MCF 10A (cell line): ENCODE measurements around the gene COL4A1. TPM values are rescaled to one million over a fixed set of nuclear protein-coding genes. Genes with fewer than 3 reads are reported as not detected.

Experiments used
- BruUV-seq: library from RNA; stranded (reverse); fragments of 400-500 nt; replicated peaks from 2 replicates; lab custom pipeline; 2021; lab: Mats Ljungman, UMichigan
- CTCF ChIA-PET: fragments of 300-600 bp; sonication (Branson Sonifier 250); formaldehyde crosslinking; extraction: SDS; loops from one replicate; lab custom pipeline; 2021; ENCODE audit warnings: antibody characterized with exemption, inconsistent platforms; lab: Yijun Ruan, JAX
- POLR2A ChIA-PET: fragments of 300-600, 350-650 bp; sonication (Branson Sonifier 250); formaldehyde crosslinking; extraction: SDS; loops from one replicate; lab custom pipeline; 2020; ENCODE audit warnings: antibody characterized with exemption, inconsistent platforms; lab: Yijun Ruan, JAX
- DNase-seq: peaks from one replicate; pipeline ENCODE4 v3.0.0-alpha.2; 2018; ENCODE audit not compliant: unreplicated experiment
- H3K27ac Mint-ChIP-seq: one replicate; pipeline ENCODE4 v1.8.0; 2022; ENCODE audit warnings: mild to moderate bottlenecking, low read depth, mixed read lengths; ENCODE audit not compliant: unreplicated experiment
- H3K27me3 Mint-ChIP-seq: one replicate; pipeline ENCODE4 v1.8.0; 2022; ENCODE audit warnings: mixed read lengths; ENCODE audit not compliant: insufficient read depth, unreplicated experiment
- H3K36me3 Mint-ChIP-seq: one replicate; pipeline ENCODE4 v1.8.0; 2022; ENCODE audit warnings: mild to moderate bottlenecking, moderate library complexity, mixed read lengths; ENCODE audit not compliant: insufficient read depth, unreplicated experiment
- H3K4me1 Mint-ChIP-seq: one replicate; pipeline ENCODE4 v1.8.0; 2022; ENCODE audit warnings: mixed read lengths; ENCODE audit not compliant: insufficient read depth, unreplicated experiment
- H3K4me3 Mint-ChIP-seq: one replicate; pipeline ENCODE4 v1.8.0; 2022; ENCODE audit warnings: mild to moderate bottlenecking, moderate library complexity, mixed read lengths; ENCODE audit not compliant: unreplicated experiment
- H3K9me3 Mint-ChIP-seq: one replicate; pipeline ENCODE4 v1.8.0; 2022; ENCODE audit warnings: mixed read lengths; ENCODE audit not compliant: unreplicated experiment
- intact Hi-C: fragments of 100-400 bp; cut with micrococcal nuclease; formaldehyde crosslinking; loops from 2 replicates; pipeline ENCODE4 v1.14.1; 2022
- total RNA-seq: library from RNA; stranded (reverse); gene quantifications from 2 replicates; pipeline ENCODE4 v1.2.3, GENCODE V29; 2022
- TF ChIP-seq, protein P1 (sequence below): fragments of 200-600 bp; IDR thresholded peaks from one replicate; pipeline ENCODE4 v1.8.0; 2022; ENCODE audit warnings: antibody characterized with exemption, mild to moderate bottlenecking; ENCODE audit not compliant: unreplicated experiment

The COL4A1 gene
- total RNA-seq, 1 experiment from 2014 or later: 42.1 TPM

DNA sequence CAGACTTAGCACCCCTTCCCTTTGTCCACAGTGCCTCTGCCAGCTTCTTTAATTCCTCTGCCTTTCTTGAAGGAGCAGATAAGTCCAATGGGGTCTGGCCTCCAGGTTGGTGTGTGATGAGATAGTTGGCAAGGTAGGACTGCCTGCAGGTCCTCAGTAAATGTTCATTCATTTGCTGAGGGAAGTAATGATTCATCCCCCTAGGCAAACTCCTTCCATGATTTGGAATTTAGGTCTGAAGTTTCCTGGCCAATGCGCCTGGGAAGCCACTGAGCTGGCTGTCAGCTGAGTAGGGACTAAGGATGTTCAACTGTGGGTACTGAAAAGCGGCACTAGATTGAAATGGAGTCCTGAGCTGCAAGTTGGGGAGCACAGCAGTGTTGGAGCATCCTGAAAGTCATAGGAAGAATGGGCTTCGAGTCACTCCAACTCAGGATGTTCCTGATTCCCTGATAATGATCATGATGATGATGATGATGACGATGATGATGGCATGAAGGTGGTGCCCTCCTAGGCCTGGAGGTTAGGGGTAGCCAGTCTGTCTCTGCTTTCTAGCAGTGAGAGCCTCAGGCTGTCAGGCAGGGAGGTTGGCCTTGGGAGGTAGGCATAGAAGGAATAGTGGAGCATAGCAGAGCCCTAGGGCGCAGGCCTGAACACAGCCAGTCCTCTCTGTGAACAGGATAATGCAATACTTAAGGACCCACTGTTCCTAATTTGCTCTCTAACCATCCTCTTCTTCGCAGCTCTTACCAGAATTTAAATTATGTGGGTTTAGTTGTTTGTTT is 44.9 kb upstream of the COL4A1 start:
- H3K4me1 Mint-ChIP-seq: peaks cover 44% of the 10 kb centered on the region

DNA sequence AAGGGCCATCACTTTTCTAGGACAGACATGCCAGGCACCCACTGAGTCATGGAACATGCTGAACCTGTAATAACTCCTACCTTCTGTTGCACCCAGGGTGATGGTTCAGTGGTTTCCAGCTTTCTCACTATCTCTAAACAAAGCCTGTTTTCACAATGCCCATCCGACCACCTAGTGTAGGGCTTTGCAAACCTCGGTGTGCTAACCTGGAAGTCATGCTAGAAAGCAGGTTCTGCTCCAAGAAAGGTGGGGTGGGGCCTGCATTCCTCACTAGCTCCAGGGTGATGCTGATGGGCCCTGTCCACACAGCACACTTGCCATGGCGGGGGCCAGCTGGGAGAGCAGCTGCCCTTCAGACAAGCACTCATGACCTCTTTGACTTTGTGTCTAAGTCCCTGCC is 43.6 kb upstream of the COL4A1 start:
- H3K36me3 Mint-ChIP-seq: no peaks in the 10 kb centered on the region
- intact Hi-C loops: no loop called here
- BruUV-seq: no TSS peak
- peaks cover 47% of the 10 kb centered on the region for H3K4me1 Mint-ChIP-seq
- ChIA-PET CTCF (no interaction called here), POLR2A (no interaction called here)
- H3K9me3 Mint-ChIP-seq: no peaks in the 10 kb centered on the region
- DNase-seq: no peak
- no peak overlapping the region for H3K27ac Mint-ChIP-seq
- TF ChIP-seq, protein P1, sequence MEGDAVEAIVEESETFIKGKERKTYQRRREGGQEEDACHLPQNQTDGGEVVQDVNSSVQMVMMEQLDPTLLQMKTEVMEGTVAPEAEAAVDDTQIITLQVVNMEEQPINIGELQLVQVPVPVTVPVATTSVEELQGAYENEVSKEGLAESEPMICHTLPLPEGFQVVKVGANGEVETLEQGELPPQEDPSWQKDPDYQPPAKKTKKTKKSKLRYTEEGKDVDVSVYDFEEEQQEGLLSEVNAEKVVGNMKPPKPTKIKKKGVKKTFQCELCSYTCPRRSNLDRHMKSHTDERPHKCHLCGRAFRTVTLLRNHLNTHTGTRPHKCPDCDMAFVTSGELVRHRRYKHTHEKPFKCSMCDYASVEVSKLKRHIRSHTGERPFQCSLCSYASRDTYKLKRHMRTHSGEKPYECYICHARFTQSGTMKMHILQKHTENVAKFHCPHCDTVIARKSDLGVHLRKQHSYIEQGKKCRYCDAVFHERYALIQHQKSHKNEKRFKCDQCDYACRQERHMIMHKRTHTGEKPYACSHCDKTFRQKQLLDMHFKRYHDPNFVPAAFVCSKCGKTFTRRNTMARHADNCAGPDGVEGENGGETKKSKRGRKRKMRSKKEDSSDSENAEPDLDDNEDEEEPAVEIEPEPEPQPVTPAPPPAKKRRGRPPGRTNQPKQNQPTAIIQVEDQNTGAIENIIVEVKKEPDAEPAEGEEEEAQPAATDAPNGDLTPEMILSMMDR: no peak
- H3K27me3 Mint-ChIP-seq: no peaks in the 10 kb centered on the region
- H3K4me3 Mint-ChIP-seq: no peak overlapping the region

More for the DNA sequence above, 44.9 kb upstream of the COL4A1 start:
- no TSS peak for BruUV-seq
- TF ChIP-seq, protein P1: no peak
- Mint-ChIP-seq H3K27ac (no peak overlapping the region), H3K9me3 (no peaks in the 10 kb centered on the region), H3K36me3 (no peaks in the 10 kb centered on the region), H3K4me3 (no peak overlapping the region), H3K27me3 (no peaks in the 10 kb centered on the region)
- intact Hi-C loops: no loop called here
- no peak for DNase-seq
- CTCF ChIA-PET: interaction anchor here (0.6 kb wide), 1 partner anchor 8 kb away, joined by 3 read pairs; no protein-coding TSS in a partner anchor
- POLR2A ChIA-PET: interaction anchor here (0.6 to 1.0 kb wide), 2 partner anchors 32 to 248 kb away, joined by 3 to 4 read pairs; no protein-coding TSS in a partner anchor

DNA sequence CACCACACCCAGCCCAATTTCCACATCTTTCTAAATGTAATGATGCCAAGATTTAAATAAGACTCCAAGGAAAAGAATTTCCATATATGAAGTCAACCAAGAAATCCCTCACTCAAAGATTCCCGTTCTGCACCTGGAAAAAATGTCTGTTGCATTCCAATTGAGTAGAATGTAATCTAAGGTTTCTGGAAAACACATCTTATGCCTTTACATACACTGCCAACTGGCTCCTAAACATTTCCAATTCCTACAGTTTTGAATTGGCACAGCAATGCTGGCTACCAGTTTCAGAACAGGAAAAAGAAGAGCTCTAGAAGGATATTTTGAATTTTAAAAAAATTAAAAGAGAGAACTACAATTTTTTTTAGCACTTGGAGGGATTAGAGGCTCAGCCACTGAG is 43.1 kb upstream of the COL4A1 start:
- BruUV-seq: no TSS peak
- H3K4me3 Mint-ChIP-seq: no peak overlapping the region
- peaks cover 49% of the 10 kb centered on the region for H3K4me1 Mint-ChIP-seq
- DNase-seq: no peak
- ChIA-PET POLR2A (no interaction called here), CTCF (no interaction called here)
- intact Hi-C loops: no loop called here
- H3K27me3 Mint-ChIP-seq: no peaks in the 10 kb centered on the region
- TF ChIP-seq, protein P1: no peak
- H3K36me3 Mint-ChIP-seq: no peaks in the 10 kb centered on the region
- no peak overlapping the region for H3K27ac Mint-ChIP-seq
- H3K9me3 Mint-ChIP-seq: no peaks in the 10 kb centered on the region

DNA sequence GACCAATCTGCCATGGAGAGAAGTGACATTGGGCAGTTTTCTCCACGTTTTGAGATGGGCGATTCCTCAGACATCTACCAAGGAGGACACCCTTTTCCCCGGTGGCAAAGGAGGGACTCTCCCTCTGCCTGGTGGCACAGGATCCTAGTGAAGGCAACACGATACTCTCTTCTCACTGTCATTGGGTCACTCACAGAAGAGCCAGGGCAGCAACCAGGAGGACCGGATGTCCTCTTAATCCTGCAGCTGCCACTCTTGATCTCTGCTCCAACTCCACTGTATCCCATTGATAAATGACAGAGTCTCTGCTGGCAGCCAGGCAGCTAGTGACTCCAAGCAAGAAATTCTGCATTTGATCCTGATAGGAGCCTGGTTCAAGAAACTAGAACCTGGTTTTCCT is 42.3 kb upstream of the COL4A1 start:
- Mint-ChIP-seq H3K27me3 (no peaks in the 10 kb centered on the region), H3K9me3 (no peaks in the 10 kb centered on the region), H3K27ac (no peak overlapping the region), H3K4me3 (no peak overlapping the region), H3K4me1 (peaks cover 47% of the 10 kb centered on the region), H3K36me3 (no peaks in the 10 kb centered on the region)
- CTCF ChIA-PET: no interaction called here
- intact Hi-C loops: no loop called here
- POLR2A ChIA-PET: no interaction called here
- no peak for DNase-seq
- TF ChIP-seq, protein P1: no peak
- BruUV-seq: no TSS peak
